Effector memory CD4-positive, alpha-beta T cell (primary cell): ENCODE data around the gene PCDH9.

Source experiments
- DNase-seq, 3 donors: peaks; one replicate each; pipeline ENCODE4 v3.0.0-alpha.2; 2020
- H3K27ac ChIP-seq: 2 replicates; pipeline ENCODE4 v1.7.0; 2013; ENCODE audit warnings: mild to moderate bottlenecking, low read length, moderate library complexity; ENCODE audit not compliant: insufficient read depth, poor library complexity, severe bottlenecking
- H3K27me3 ChIP-seq: replicated peaks from 2 replicates; pipeline ENCODE4 v1.7.0; 2013; ENCODE audit warnings: mild to moderate bottlenecking, low read length; ENCODE audit not compliant: insufficient read depth, control insufficient read depth, poor library complexity, severe bottlenecking
- H3K36me3 ChIP-seq: 2 replicates; pipeline ENCODE4 v1.7.0; 2013; ENCODE audit warnings: mild to moderate bottlenecking, low read length, moderate library complexity; ENCODE audit not compliant: control insufficient read depth, insufficient read depth
- H3K4me1 ChIP-seq: 2 replicates; pipeline ENCODE4 v1.7.0; 2013; ENCODE audit warnings: low read length, mild to moderate bottlenecking; ENCODE audit not compliant: control insufficient read depth, insufficient read depth, poor library complexity, severe bottlenecking
- H3K4me3 ChIP-seq: 2 replicates; pipeline ENCODE4 v1.7.0; 2013; ENCODE audit warnings: low read length, low read depth, mild to moderate bottlenecking; ENCODE audit not compliant: insufficient read depth, poor library complexity, severe bottlenecking
- H3K9me3 ChIP-seq: 2 replicates; pipeline ENCODE4 v1.7.0; 2013; ENCODE audit warnings: mild to moderate bottlenecking, low read length, moderate library complexity; ENCODE audit not compliant: control insufficient read depth

The PCDH9 gene

DNA sequence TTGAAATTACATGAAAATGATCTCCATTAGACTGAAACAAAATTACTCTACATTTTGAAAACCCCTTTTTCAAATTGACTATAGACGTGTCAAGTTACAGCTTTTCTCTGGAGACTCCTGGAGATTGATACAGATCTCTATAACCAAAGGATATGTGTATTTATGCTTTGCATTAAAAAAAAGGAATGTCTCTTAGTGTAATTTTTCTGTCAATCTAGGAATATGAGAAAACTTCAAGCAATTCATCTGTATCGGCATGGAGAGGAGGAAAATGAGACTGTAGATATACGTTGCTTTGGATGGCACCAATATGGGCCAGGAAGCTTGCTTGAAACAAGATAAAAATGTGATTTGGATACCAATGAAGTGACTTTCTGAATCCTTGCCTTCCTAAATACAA, 286.6 kb downstream of the PCDH9 start:
- H3K27me3 ChIP-seq = no peaks in the 10 kb centered on the region

DNA sequence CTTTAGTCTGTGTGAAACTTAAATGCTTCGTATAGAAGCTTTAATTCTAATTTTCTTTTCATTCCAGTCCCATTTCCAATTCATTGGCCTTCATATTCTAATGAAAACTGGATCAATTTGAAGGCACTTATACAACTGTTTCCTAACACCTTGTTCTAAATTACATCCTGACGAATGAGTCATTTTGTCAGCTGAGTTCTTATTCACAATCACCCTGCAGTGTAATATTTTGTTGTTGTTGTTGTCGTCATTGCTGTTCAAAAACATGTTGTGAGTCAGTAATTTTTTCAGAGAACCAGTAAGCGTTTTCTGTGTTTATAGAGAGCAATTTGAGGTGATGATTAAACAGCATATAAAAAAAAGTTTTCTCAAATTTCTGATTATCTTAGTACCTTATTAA, 290.0 kb downstream of the PCDH9 start:
- DNase-seq = no peak
- Histone ChIP-seq H3K4me3 (no peak overlapping the region), H3K36me3 (no peaks in the 10 kb centered on the region), H3K4me1 (no peaks in the 10 kb centered on the region), H3K27me3 (no peaks in the 10 kb centered on the region), H3K27ac (no peak overlapping the region), H3K9me3 (no peaks in the 10 kb centered on the region)

More for the DNA sequence above, 286.6 kb downstream of the PCDH9 start:
- no peak for DNase-seq
- Histone ChIP-seq H3K27ac (no peak overlapping the region), H3K4me1 (no peaks in the 10 kb centered on the region), H3K36me3 (no peaks in the 10 kb centered on the region), H3K4me3 (no peak overlapping the region), H3K9me3 (no peaks in the 10 kb centered on the region)

DNA sequence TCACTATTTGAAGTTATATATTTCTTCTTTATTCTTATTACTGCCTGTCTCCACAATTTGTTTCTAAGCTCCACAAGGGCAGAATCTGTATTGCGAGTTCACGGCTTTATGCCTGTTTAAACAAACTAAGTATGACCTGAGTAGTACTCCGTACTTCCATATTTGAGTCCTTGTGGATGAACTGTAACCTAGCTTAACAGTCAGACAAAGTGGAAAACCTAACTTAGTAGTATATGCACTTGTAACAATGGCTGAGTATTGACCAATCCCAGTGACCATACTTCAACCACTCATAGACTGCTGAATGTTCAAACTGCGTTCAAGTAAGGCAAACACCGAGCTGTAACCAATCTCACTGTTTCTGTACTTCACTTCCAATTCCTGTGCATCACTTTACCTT, 292.7 kb downstream of the PCDH9 start:
- Histone ChIP-seq H3K36me3 (no peaks in the 10 kb centered on the region), H3K4me1 (no peaks in the 10 kb centered on the region), H3K9me3 (no peaks in the 10 kb centered on the region), H3K27ac (no peak overlapping the region), H3K4me3 (no peak overlapping the region), H3K27me3 (no peaks in the 10 kb centered on the region)
- DNase-seq = no peak

DNA sequence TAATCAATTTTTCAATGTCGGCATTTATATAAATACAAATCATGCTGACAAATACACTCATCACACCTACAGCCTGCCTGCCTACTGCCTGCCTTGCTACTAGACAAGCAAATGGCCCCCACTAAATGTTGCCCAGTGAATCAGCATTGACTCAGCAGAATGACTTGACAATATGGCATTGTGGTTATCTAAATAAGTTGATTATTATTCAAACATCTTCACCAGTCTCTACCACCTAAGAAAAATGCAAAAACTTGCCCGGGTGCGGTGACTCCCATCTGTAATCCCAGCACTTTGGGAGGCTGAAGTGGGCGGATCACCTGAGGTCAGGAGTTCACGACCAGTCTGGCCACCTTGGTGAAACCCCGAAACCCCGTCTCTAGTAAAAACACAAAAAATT, 296.1 kb downstream of the PCDH9 start:
- H3K4me1 ChIP-seq = no peaks in the 10 kb centered on the region
- H3K27me3 ChIP-seq = no peaks in the 10 kb centered on the region
- H3K9me3 ChIP-seq = no peaks in the 10 kb centered on the region
- H3K27ac ChIP-seq = no peak overlapping the region
- DNase-seq = no peak
- H3K4me3 ChIP-seq = no peak overlapping the region
- no peaks in the 10 kb centered on the region for H3K36me3 ChIP-seq

DNA sequence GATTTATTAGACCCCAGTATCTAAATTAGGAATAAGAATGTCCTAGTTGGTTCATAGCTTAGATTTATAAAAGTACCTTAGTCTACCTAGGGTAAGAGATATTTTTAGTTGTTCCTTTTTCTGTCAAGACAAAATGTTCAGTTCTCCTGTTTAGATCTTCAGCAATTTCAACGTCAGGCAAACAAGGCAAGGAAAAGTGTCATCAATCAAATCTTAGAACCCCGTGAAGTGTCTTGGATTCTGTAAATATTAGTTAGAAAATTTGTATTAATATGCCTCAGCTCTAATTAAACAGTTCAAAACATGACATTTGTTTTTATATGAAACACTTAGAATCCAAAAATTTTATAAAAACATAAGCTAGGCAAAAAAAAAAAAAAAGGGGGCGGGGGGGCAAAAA, 296.6 kb downstream of the PCDH9 start:
- H3K36me3 ChIP-seq = no peaks in the 10 kb centered on the region
- H3K9me3 ChIP-seq = no peaks in the 10 kb centered on the region
- H3K4me3 ChIP-seq = no peak overlapping the region
- H3K27me3 ChIP-seq = no peaks in the 10 kb centered on the region
- DNase-seq = no peak
- H3K4me1 ChIP-seq = no peaks in the 10 kb centered on the region
- no peak overlapping the region for H3K27ac ChIP-seq

DNA sequence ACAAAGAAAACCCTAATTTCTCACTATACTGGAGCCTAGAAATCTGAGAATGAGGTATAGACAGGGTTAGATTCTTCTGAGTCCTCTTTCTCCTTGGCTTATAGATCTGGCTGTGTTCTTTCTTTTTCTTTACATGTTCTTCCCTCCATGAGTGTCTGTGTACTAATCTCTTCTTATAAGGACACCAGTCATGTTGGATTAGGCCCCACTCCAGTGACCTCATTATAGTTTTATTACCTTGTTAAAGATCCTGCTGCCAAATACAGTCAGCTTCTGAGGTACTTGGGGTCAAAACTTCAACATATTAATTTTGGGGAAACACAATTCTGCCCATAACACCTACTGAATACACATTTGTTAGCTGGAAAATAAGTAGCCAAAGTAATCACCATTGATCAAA, 302.6 kb downstream of the PCDH9 start:
- H3K4me1 ChIP-seq = no peaks in the 10 kb centered on the region
- H3K4me3 ChIP-seq = no peak overlapping the region
- no peaks in the 10 kb centered on the region for H3K9me3 ChIP-seq
- no peaks in the 10 kb centered on the region for H3K27me3 ChIP-seq
- H3K27ac ChIP-seq = no peak overlapping the region
- no peak for DNase-seq
- H3K36me3 ChIP-seq = no peaks in the 10 kb centered on the region

DNA sequence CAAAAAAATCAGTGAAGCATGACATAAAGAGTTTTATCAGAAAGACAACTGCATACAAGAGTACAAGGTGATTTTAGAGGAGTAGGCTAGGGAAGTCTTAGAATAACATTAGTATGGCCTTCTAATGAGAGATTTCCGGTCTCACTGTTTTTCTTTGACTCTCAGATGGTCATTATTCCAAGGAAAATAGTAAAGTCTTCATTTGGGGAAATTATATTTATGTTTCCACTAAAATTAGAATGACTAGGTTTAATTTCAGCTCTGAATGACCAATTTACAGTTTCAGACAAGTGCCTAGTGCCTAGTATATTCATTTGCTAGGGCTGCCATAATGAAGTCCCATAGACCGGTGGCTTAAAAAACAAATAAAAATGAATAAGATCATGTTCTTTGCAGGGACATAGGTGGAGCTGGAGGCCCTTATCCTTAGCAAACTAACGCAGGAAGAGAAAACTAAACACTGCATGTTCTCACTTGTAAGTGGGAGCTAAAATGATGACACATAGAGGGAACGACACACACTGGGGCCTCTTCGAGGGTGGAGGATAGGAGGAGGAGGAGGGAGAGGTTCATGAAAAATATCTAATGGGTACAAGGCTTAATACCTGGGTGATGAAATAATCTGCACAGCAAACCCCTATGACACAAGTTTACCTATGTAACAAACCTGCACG, 303.1 kb downstream of the PCDH9 start:
- H3K36me3 ChIP-seq = no peaks in the 10 kb centered on the region
- no peaks in the 10 kb centered on the region for H3K27me3 ChIP-seq
- DNase-seq = no peak
- no peak overlapping the region for H3K27ac ChIP-seq
- no peaks in the 10 kb centered on the region for H3K4me1 ChIP-seq
- H3K9me3 ChIP-seq = no peaks in the 10 kb centered on the region
- H3K4me3 ChIP-seq = no peak overlapping the region

DNA sequence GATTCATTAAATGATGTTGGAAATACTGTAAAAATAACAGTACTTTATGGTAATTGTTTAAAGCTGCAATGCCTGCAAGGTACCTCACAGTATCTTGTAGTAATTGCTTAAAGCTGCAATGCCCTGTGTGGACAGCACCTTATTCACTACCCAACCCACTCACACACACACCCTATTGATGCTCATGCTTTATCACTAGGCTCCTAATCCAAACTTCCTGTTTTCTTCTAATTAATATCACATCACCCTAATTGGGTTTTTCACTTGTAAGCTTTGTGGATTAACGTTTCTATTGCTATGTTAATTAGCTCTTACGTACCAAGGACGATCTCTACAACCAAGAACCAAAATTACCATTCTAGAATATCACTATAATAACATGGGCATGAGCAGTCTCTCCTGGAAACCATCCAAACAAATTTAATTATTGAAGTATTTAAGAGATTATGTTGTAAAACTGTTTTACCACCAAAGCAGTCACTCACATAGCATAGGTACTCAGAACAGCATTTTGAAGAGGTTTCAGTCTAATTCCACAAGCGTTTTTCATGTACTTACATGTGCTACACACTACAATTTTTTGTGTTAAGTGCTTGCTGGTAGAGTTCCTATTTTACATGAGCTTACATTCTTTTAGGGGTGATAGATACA, 303.8 kb downstream of the PCDH9 start:
- Histone ChIP-seq H3K27ac (no peak overlapping the region), H3K9me3 (no peaks in the 10 kb centered on the region), H3K27me3 (no peaks in the 10 kb centered on the region), H3K36me3 (no peaks in the 10 kb centered on the region), H3K4me3 (no peak overlapping the region), H3K4me1 (no peaks in the 10 kb centered on the region)
- no peak for DNase-seq

DNA sequence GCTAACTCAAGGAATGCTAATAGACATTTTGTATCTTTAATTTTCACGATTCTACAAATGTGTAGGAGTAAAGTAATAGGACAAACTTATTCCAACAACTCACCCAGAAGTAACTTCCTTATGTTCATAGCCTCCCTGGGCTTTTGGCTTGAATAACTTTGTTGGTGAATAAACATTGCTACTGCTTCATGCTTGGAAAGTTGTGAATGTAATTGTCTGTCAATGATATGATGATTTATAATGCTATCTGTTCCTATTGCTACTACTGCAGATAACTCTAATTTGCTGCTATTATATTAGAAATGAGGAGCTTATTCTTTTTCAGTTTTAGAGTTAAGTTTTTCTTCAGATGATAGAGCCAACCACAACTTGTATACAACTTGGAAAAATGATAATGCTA, 307.7 kb downstream of the PCDH9 start:
- no peak overlapping the region for H3K4me3 ChIP-seq
- H3K9me3 ChIP-seq = no peaks in the 10 kb centered on the region
- no peaks in the 10 kb centered on the region for H3K36me3 ChIP-seq
- DNase-seq = no peak
- no peaks in the 10 kb centered on the region for H3K4me1 ChIP-seq
- no peak overlapping the region for H3K27ac ChIP-seq
- H3K27me3 ChIP-seq = no peaks in the 10 kb centered on the region

DNA sequence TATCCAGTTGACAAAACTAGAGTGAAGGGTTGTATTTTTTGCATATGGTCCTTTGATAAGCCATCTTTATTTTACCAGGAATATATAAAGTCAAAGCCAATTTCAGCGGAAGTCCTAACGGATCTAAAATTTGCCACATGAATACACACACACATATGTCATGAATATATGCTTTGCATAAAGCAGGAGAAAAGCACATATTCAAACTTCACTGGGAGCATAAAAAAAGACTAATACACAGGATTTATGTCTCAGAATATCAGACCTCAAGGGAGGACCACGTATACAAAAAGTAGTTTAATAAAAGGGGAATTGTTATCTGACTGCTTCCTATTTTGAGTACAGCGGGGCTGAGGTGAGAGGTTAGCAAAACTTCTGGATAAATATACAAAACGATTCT, 308.7 kb downstream of the PCDH9 start:
- Histone ChIP-seq H3K27ac (no peak overlapping the region), H3K4me3 (no peak overlapping the region), H3K27me3 (no peaks in the 10 kb centered on the region), H3K9me3 (no peaks in the 10 kb centered on the region), H3K36me3 (no peaks in the 10 kb centered on the region), H3K4me1 (no peaks in the 10 kb centered on the region)
- no peak for DNase-seq
